DMS79 treated with DMSO at 0.1 percent for 48 hours (cell line): Measurements from ENCODE around the gene SBF2.
"Not testable (repeated sequence)": the region's sequence is repeated elsewhere in the genome, so short reads cannot be mapped to it uniquely, and the experiment has no call there.

Experiments used
- DNase-seq: peaks from one replicate; lab custom pipeline; 2025; lab: John Stamatoyannopoulos, UW

Gene SBF2

DNA sequence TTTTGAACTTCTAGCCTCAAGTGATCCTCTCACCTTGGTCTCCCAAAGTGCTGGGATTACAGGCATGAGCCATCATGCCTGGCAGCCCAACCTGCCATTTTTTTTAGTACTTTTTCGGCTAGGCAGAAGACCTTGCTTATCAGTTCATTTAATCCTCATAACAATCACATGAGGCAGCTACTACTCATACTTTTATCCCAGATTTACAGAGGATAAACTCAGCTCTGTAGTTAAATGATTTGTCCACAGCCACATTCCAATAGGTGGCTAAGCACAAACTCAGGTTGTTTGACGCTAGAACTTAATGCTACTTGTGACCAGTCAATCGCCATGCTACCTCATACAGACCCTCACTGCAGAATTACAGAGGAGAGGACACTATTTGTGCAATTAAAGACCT, 28.1 kb downstream of the SBF2 start:
- DNase-seq = no peak

- not testable (repeated sequence) for DNase-seq
Measured at GRCh38 chr11:10264716-10265115, 29.3 kb downstream of the SBF2 start.

DNA sequence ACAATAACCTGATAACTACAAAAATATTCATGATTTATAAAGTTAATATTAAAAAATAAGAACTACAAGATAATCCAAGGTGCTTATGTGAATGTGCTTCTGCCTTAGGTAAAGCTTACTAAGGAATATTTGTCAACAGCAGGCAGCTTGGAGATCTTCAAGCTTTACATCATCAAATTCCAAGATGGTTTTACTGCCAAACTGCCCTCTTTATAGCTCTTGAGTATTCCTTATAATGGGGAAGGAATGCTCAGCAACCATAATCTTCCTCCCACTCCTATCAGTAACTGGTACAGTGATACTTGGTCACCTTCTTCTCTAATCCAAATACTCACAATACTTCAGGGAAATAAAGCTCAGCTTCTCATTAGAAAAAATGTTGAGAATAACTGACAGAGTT, 30.1 kb downstream of the SBF2 start:
- DNase-seq = no peak

GRCh38 chr11:10261821-10262220, 32.2 kb downstream of the SBF2 start:
- no peak for DNase-seq

DNA sequence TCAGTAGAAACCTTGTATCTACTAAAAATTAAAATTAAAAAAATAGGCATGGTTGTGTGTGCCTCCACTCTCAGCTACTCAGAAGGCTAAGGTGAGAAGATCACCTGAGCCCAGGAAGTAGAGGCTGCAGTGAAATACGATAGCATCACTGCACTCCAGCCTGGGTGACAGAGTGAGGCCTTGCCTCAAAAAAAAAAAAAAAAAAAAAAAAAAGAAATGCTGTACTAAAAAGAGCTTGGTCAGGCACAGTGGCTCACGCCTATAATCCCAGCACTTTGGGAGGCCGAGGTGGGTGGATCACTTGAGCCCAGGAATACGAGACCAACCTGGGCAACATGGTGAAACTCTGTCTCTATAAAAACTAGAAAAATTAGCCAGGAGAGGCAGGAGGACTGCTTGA, 36.5 kb downstream of the SBF2 start:
- peak; percentile 11 for DNase-seq

DNA sequence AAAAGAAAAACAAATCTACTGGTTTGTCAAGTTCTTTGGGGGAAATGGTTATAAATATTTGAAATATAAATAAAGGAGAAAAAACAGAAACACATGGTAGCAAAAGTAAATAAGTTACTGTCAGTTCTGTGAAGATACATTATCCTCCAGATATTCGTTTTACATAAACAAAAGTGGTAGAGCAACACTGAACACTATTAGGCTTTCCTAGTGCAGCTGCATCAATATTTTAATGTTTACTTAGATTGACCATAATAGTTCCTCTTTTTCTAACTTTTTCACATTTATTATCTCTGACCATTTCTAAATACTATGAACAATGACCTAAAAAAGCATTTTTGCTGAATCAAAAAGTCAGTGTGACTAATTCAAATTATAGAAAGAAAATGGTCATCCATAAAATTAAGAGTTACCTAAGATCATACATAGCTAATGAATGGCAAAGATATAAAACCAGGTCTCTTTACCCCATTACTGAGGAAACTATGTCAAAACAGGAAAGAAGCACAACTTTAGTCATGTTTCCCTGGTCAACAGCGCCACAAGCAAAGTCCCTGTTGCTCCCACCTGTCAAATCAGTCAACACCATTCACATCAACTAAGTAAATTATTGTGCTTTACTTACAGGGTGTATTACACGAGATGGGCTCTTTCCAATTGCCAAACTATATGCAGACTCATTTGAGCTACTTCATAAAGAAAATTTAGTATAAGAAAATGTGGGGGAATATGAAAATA, 38.5 kb downstream of the SBF2 start:
- DNase-seq = no peak

- not testable (repeated sequence) for DNase-seq
Measured at GRCh38 chr11:10249448-10250131, 44.4 kb downstream of the SBF2 start.

DNA sequence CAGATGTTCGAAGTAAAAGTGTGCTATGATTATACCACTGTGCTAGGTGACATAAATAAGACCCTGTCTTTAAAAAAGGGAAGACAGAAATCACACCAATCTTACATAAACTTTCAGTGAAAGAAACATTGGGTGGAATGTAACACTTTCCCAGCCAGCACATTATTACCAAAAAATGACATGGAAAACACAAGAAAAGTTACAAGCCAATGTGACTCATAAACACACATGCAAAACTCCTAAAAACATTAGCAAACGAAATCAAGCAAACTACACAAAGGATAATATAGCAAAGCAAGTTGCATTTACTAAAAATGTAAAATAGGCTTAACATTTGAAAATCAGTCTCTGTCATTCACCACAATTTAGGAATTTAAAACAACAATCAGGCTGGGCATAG, 47.0 kb downstream of the SBF2 start:
- DNase-seq = no peak

DNA sequence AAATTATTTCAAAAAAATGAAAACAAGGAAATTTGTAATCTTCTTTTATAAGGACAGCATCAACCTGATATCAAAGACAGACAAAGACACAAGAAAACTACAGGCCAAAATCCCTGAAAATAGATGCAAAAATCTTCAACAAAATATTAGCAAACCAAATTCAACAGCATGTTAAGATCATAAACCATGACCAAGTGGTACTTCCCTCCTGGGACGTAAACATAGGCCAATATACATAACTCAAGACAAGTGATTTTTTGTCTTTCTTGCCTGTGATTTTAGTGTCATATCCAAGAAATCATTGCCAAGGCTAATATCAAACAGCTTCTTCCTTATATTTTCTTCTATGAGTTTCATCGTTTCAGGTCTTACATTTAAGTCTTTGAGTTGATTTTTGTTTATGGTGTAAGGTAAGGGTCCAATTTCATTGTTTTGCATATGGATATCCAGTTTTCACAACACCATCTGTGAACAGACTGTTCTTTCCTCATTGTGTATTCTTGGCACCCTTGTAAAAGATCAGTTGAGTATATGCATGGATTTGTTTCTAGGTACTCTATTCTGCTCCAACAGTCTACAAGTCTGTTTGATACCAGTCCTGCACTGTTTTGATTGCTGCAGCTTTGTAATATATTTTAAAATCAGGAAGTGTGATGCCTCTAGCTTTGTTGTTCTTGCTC, 50.0 kb downstream of the SBF2 start:
- peak; percentile 14 for DNase-seq

DNA sequence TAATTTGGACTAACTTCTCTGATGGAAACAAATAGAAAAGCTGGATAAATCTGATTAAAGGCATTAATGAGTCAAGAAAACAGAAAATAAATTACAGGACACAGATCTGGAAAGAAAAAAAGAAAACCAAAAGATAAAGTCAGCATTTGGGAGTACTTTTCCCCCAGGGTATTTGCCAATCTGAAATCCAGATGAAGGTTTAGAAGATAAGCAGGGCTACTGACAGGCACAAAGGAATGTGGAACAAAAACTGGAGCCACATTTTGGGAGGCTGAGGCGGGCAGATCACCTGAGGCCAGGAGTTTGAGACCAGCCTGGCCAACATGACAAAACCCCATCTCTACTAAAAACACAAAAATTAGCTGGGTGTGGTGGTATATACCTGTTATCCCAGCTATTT, 57.2 kb downstream of the SBF2 start:
- DNase-seq = no peak

GRCh38 chr11:10233581-10233980, 60.4 kb downstream of the SBF2 start:
- no peak for DNase-seq

GRCh38 chr11:10232756-10233155, 61.3 kb downstream of the SBF2 start:
- no peak for DNase-seq

DNA sequence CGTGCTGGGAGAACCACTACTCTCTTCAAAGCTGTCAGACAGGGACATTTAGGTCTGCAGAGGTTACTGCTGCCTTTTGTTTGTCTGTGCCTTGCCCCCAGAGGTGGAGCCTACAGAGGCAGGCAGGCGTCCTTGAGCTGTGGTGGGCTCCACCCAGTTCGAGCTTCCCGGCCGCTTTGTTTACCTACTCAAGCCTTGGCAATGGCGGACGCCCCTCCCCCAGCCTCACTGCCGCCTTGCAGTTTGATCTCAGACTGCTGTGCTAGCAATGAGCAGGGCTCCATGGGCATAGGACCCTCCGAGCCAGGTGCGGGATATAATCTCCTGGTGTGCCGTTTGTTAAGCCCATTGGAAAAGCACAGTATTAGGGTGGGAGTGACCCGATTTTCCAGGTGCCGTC, 62.2 kb downstream of the SBF2 start:
- DNase-seq = not testable (repeated sequence)

DNA sequence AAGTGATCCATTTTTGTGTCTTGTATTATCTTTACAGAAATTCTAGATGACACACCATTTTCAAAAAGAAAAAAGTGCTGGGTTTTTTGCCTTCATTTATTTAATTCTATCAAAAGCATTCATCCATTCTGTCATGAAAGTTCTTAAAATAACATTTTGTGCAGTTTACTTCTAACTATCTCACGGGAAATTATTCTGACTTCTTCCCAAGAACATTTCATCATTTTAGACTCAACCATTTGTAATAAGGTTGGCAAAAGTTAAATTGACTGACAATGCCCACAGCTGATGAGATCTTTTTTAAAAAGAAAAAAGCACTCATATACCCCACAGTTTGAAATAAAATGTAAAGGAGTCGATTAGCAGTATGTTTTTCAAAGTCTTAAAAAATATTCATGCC, 68.5 kb downstream of the SBF2 start:
- no peak for DNase-seq

- DNase-seq = no peak
Measured at GRCh38 chr11:10222399-10222798, 71.6 kb downstream of the SBF2 start.

- no peak for DNase-seq
Measured at GRCh38 chr11:10221342-10221741, 72.7 kb downstream of the SBF2 start.

GRCh38 chr11:10211470-10211869, 82.5 kb downstream of the SBF2 start:
- no peak for DNase-seq

DNA sequence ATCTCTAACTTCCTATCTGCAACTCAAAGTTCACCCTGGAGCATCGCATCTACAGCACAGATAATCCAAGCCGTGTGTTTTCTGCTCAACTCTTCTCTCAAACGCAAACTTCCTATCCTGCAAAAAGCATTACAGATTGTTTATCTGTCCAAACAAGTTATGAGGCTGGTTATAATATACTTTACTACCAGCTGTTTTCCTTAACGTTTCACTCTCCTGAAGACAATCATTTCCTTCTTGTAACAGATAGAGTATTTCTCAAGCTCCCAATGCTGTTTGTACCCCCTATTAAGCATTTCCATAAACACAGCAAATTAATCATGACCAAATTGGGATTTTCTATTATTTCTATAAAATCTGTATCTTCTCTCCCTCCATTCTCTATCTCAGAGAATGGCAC, 84.7 kb downstream of the SBF2 start:
- no peak for DNase-seq

GRCh38 chr11:10208131-10208575, 85.9 kb downstream of the SBF2 start:
- peak; percentile 46 for DNase-seq

- DNase-seq = no peak
Measured at GRCh38 chr11:10205928-10206327, 88.1 kb downstream of the SBF2 start.

DNA sequence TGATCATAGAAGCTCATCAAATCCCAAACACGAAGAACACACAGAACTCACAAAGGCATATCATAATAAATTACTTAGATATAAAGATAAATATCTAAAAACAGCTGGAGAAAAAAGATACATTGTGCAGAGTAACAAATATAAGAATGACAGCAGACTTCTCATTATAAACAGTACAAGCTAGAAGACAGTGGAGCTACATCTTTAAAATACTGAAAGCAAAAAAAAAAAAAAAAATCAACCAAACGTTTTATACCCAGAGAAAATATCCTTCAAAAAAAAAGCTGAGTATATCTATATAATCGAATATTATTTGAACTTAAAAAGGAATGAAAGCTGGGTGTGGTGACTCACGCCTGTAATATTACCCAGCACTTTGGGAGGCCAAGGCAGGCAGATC, 90.0 kb downstream of the SBF2 start:
- DNase-seq = no peak

GRCh38 chr11:10201343-10201742, 92.7 kb downstream of the SBF2 start:
- DNase-seq = no peak

GRCh38 chr11:10197091-10197490, 96.9 kb downstream of the SBF2 start:
- DNase-seq = no peak
